ENCODE data around the gene AGAP1.

GRCh38 chr2:235538981-235539380, 45.1 kb downstream of the AGAP1 start:
- TF ChIP-seq, protein P1, sequence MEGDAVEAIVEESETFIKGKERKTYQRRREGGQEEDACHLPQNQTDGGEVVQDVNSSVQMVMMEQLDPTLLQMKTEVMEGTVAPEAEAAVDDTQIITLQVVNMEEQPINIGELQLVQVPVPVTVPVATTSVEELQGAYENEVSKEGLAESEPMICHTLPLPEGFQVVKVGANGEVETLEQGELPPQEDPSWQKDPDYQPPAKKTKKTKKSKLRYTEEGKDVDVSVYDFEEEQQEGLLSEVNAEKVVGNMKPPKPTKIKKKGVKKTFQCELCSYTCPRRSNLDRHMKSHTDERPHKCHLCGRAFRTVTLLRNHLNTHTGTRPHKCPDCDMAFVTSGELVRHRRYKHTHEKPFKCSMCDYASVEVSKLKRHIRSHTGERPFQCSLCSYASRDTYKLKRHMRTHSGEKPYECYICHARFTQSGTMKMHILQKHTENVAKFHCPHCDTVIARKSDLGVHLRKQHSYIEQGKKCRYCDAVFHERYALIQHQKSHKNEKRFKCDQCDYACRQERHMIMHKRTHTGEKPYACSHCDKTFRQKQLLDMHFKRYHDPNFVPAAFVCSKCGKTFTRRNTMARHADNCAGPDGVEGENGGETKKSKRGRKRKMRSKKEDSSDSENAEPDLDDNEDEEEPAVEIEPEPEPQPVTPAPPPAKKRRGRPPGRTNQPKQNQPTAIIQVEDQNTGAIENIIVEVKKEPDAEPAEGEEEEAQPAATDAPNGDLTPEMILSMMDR (IDR thresholded peaks at IDR 0.05): no peak
- no peak for TF ChIP-seq POLR2AphosphoS5 (IDR thresholded peaks at IDR 0.05; ENCODE audit: insufficient read depth in 1 of 2, low read depth in 1 of 2)
- TF ChIP-seq POLR2A (IDR thresholded peaks at IDR 0.05): no peak

All from vagina (tissue), 2 donors.